ENCODE results near the gene HPCAL1. TPM values are rescaled to one million over a fixed set of nuclear protein-coding genes. Genes with fewer than 3 reads are reported as not detected.
"Not testable (repeated sequence)": the region's sequence is repeated elsewhere in the genome, so short reads cannot be mapped to it uniquely, and the experiment has no call there.

The HPCAL1 gene
- total RNA-seq, 2 donors from 2014 or later = 64.5 to 85.7 TPM

DNA sequence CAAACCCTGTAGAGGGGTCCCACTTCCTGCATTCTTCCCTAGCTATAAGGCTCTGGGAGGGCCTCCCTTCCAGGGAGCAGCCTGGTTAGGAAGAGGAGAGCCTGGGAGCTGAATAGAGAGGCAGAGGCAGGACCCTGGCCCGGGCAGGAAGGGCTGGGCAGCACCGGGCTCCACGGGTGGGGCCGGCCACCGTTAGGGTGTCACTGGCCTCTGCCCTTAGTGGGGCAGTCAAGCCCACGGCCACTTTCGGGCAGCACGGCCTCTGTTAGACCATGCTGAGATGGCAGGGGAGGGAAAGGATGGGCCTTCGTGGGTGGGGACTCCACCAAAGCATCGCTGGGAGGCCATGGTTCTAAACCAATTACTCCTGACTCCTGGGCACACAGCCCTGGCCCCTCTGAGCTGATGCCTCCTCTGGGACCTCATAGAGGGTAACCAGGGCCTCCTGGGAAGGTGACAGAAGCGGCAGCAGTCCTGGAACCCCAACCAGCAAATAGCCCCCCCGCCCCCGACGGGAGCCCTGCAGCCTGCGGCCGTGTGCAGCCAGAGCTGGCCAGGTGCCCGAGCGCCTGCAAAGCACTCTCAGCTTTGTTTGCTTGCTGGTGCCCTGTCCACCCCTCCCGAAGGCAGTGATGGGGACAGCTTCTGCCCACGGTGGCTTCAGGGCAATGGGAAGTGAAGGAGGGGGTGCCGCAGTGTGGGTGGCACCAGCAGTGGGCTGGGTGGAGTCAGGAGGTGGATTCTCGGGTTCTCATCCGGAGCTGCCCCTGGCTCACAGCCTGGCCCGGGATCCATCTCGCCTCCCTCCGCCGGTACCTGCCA is 16.3 kb upstream of the HPCAL1 start:
- no peak for DNase-seq
- H3K27me3 ChIP-seq = no peaks in the 10 kb centered on the region
- no peak overlapping the region for H3K9ac ChIP-seq (ENCODE audit: low read depth in 2 of 2, low read length in 2 of 2)
- no peaks in the 10 kb centered on the region for H3K4me1 ChIP-seq
- TF ChIP-seq, protein P1, sequence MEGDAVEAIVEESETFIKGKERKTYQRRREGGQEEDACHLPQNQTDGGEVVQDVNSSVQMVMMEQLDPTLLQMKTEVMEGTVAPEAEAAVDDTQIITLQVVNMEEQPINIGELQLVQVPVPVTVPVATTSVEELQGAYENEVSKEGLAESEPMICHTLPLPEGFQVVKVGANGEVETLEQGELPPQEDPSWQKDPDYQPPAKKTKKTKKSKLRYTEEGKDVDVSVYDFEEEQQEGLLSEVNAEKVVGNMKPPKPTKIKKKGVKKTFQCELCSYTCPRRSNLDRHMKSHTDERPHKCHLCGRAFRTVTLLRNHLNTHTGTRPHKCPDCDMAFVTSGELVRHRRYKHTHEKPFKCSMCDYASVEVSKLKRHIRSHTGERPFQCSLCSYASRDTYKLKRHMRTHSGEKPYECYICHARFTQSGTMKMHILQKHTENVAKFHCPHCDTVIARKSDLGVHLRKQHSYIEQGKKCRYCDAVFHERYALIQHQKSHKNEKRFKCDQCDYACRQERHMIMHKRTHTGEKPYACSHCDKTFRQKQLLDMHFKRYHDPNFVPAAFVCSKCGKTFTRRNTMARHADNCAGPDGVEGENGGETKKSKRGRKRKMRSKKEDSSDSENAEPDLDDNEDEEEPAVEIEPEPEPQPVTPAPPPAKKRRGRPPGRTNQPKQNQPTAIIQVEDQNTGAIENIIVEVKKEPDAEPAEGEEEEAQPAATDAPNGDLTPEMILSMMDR (IDR thresholded peaks at IDR 0.05) = no peak
- intact Hi-C loops (cut with DNase I) = no loop called here
- no peaks in the 10 kb centered on the region for H3K9me3 ChIP-seq
- H3K27ac ChIP-seq = no peak overlapping the region
- H3K36me3 ChIP-seq = no peaks in the 10 kb centered on the region
- no peak overlapping the region for H3K4me3 ChIP-seq

GRCh38 chr2:10287761-10288160 is 14.9 kb upstream of the HPCAL1 start:
- Histone ChIP-seq H3K27me3 (no peaks in the 10 kb centered on the region), H3K4me3 (no peak overlapping the region), H3K36me3 (no peaks in the 10 kb centered on the region), H3K9ac (ENCODE audit: low read depth in 2 of 2, low read length in 2 of 2) (no peak overlapping the region), H3K4me1 (no peaks in the 10 kb centered on the region), H3K9me3 (no peaks in the 10 kb centered on the region), H3K27ac (no peak overlapping the region)
- TF ChIP-seq, protein P1 (IDR thresholded peaks at IDR 0.05) = no peak
- no peak for DNase-seq
- intact Hi-C loops (cut with DNase I) = no loop called here

GRCh38 chr2:10288606-10289005 is 14.1 kb upstream of the HPCAL1 start:
- H3K36me3 ChIP-seq = no peaks in the 10 kb centered on the region
- intact Hi-C loops (cut with DNase I) = no loop called here
- no peak for DNase-seq
- no peak overlapping the region for H3K9ac ChIP-seq (ENCODE audit: low read depth in 2 of 2, low read length in 2 of 2)
- TF ChIP-seq, protein P1 (IDR thresholded peaks at IDR 0.05) = no peak
- H3K27ac ChIP-seq = no peak overlapping the region
- no peaks in the 10 kb centered on the region for H3K9me3 ChIP-seq
- H3K4me1 ChIP-seq = no peaks in the 10 kb centered on the region
- H3K27me3 ChIP-seq = no peaks in the 10 kb centered on the region
- H3K4me3 ChIP-seq = no peak overlapping the region

GRCh38 chr2:10289352-10289751 is 13.4 kb upstream of the HPCAL1 start:
- no peak overlapping the region for H3K27ac ChIP-seq
- intact Hi-C loops (cut with DNase I) = no loop called here

DNA sequence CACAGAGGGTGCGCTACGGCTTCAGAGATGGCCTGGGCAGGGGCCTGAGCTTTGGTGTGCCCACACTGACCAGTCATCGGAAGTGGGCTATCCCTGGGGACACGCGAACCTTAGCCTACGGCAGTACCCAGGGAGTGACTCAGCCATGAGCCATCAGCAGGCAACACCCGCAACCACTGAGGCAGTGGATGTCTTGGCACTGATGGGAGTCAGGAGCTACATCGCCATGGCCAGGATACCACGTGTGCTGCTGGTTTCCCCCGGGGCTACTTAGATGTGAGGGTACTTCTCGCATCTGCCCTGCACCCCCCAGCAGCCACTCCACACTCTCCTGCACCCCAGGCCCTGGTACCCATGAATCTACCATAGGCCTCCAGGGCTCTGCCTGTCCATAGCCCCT is 12.8 kb upstream of the HPCAL1 start:
- intact Hi-C loops (cut with DNase I) = no loop called here
- no peaks in the 10 kb centered on the region for H3K4me1 ChIP-seq
- no peak for DNase-seq
- TF ChIP-seq, protein P1 (IDR thresholded peaks at IDR 0.05) = no peak
- no peak overlapping the region for H3K9ac ChIP-seq (ENCODE audit: low read depth in 2 of 2, low read length in 2 of 2)
- H3K27ac ChIP-seq = no peak overlapping the region
- H3K9me3 ChIP-seq = no peaks in the 10 kb centered on the region
- no peak overlapping the region for H3K4me3 ChIP-seq
- no peaks in the 10 kb centered on the region for H3K27me3 ChIP-seq
- H3K36me3 ChIP-seq = no peaks in the 10 kb centered on the region

More at GRCh38 chr2:10289352-10289751, 13.4 kb upstream of the HPCAL1 start:
- H3K36me3 ChIP-seq = no peaks in the 10 kb centered on the region
- no peak for DNase-seq
- no peaks in the 10 kb centered on the region for H3K4me1 ChIP-seq
- H3K4me3 ChIP-seq = no peak overlapping the region
- H3K27me3 ChIP-seq = no peaks in the 10 kb centered on the region
- no peaks in the 10 kb centered on the region for H3K9me3 ChIP-seq
- TF ChIP-seq, protein P1 (IDR thresholded peaks at IDR 0.05) = no peak
- no peak overlapping the region for H3K9ac ChIP-seq (ENCODE audit: low read depth in 2 of 2, low read length in 2 of 2)

GRCh38 chr2:10291376-10291775 is 11.3 kb upstream of the HPCAL1 start:
- H3K9me3 ChIP-seq; H3K4me3 ChIP-seq; DNase-seq; H3K27ac ChIP-seq; H3K4me1 ChIP-seq; intact Hi-C loops (cut with DNase I); H3K27me3 ChIP-seq; H3K9ac ChIP-seq (ENCODE audit: low read depth in 2 of 2, low read length in 2 of 2); H3K36me3 ChIP-seq: not testable (repeated sequence)
